ENCODE data around the gene PDK4.

PDK4 gene

DNA sequence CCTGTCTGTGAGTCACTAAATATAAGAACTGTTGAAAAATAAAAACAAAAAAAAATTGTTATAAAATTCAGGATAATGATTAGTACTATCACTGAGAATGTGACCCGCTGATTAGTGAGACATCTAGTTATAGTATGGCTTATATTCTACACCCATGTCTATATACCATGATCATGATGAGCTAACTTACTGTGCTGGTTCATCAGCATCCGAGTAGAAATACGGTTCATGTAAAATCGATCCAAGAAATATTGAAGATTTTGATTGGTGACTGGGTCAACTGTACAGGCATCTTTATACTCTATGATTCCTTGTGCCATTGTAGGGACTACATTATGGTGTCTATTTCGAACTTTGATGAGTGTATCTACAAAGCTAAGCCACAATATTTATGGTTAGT, 3.7 kb downstream of the PDK4 start:
- H3K36me3 Mint-ChIP-seq (ENCODE audit: low read depth) = no peaks in the 10 kb centered on the region
- H3K9me3 Mint-ChIP-seq = no peaks in the 10 kb centered on the region
- no peak overlapping the region for H3K27ac Mint-ChIP-seq
- peaks cover 23% of the 10 kb centered on the region for H3K27me3 Mint-ChIP-seq (ENCODE audit: low read depth)
- H3K4me3 Mint-ChIP-seq = no peak overlapping the region
- H3K4me1 Mint-ChIP-seq (ENCODE audit: low read depth) = peaks cover 2% of the 10 kb centered on the region

DNA sequence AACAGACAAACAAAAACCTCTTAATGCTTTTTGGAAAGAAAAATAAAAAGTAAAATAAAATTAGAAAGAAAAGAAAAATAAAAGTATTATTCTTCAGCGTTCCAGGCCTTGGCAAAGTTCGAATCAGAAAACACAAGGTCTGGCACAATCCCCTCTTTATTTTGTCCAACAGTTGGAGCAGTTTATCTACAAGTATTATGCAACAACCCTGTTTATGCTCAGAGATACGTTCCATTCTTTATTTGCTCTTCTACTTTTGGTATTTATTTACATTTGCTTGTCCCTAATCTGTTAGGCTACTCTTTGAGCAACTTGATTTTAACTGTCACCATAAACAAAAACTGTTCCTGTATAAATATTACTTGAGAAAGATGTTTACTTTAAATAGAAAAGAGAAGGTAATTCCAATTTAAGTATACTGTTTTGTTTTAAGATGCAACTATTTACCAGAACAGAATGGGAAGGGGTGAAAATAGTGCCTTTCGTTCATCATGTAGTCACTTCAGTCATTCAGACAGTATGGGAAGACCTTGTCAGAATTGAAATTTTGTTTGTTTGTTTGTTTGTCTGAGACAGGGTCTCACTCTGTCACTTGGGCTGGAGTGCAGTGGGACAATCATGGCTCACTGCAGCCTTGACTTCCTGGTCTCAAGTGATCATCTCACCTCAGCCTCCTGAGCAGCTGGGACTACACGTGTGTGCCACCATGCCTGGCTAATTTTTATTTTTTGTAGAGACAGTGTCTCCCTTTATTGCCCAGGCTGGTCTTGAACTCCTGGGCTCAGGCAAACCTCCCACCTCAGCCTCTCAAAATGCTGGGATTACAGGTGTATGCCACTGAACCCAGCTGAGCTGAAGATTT, 5.7 kb downstream of the PDK4 start:
- Mint-ChIP-seq H3K36me3 (ENCODE audit: low read depth) (no peaks in the 10 kb centered on the region), H3K4me1 (ENCODE audit: low read depth) (peaks cover under 1% of the 10 kb centered on the region), H3K27me3 (ENCODE audit: low read depth) (peaks cover 5% of the 10 kb centered on the region), H3K9me3 (no peaks in the 10 kb centered on the region), H3K4me3 (no peak overlapping the region), H3K27ac (no peak overlapping the region)

DNA sequence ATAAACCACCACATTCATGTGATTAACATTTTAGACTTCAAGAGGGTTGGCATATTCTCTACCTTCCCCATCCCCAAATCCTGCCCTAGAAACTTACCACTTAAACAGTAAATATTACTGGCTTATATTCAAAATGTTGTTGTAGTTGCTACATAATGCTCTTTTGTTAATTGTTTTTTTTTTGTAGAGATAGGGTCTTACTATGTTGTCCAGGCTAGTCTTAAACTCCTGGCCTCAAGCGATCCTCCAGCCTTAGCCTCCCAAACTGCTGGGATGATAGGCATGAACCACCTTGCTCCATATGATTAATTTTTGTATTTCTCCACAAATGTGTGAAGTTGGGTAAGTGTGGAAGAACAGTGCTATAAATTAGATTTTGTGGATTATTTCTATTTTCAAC, 6.5 kb downstream of the PDK4 start:
- Mint-ChIP-seq H3K27ac (no peak overlapping the region), H3K9me3 (no peaks in the 10 kb centered on the region), H3K4me3 (no peak overlapping the region), H3K27me3 (ENCODE audit: low read depth) (no peaks in the 10 kb centered on the region), H3K36me3 (ENCODE audit: low read depth) (no peaks in the 10 kb centered on the region), H3K4me1 (ENCODE audit: low read depth) (no peaks in the 10 kb centered on the region)

DNA sequence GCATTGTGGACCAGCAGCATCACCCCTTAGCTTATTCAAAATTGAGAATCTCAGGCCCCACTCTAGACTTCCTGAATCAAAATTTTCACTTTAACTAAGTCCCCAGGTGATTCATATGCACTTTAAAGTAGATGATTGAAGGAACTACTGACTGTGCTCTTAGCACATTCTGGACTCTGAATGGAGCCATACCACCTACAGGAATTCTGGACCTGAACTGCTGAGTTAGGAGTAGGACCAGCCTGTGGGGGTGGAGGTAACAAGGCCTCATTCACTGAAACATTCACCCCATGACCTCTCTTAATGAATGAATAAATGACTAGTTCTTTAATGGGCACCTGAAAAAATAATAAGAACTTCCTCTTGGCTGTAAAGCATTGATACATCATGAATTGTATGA, 7.3 kb downstream of the PDK4 start:
- Mint-ChIP-seq H3K4me3 (no peak overlapping the region), H3K9me3 (no peaks in the 10 kb centered on the region), H3K36me3 (ENCODE audit: low read depth) (no peaks in the 10 kb centered on the region), H3K4me1 (ENCODE audit: low read depth) (no peaks in the 10 kb centered on the region), H3K27me3 (ENCODE audit: low read depth) (no peaks in the 10 kb centered on the region), H3K27ac (no peak overlapping the region)

DNA sequence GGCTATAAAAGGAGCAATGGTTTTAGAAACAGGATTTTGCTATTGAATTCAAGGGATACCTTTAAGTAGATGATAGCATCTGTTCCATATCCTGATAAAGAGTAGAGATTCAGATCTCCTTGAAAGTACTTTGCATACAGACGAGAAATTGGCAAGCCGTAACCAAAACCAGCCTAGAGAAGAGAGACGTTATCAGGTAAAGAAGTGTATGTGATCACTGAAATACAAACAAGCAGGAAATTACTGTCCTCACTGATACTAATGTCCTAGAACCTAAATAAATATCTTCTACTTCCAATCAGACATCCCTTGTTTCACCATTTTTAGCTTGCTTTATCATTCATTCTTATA, 9.4 kb downstream of the PDK4 start:
- Mint-ChIP-seq H3K27ac (no peak overlapping the region), H3K27me3 (ENCODE audit: low read depth) (no peaks in the 10 kb centered on the region), H3K36me3 (ENCODE audit: low read depth) (no peaks in the 10 kb centered on the region), H3K4me3 (no peak overlapping the region), H3K4me1 (ENCODE audit: low read depth) (no peaks in the 10 kb centered on the region), H3K9me3 (no peaks in the 10 kb centered on the region)

DNA sequence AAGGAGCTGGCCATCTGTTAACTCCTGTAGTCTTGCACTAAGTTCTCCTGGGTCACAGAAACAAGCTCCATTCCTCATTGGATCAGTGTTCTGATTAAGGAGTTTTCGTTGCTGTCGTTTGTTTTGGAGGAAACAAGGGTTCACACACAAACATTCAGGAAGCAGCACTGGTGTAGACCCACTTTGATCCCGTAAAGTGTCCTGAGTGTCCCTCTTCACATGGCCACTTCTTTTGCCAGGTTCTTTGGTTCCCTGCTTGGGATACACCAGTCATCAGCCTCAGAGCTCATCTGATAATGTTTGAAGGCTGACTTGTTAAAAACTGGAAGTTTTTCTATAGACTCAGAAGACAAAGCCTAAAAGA, 10.9 kb downstream of the PDK4 start:
- no peaks in the 10 kb centered on the region for H3K27me3 Mint-ChIP-seq (ENCODE audit: low read depth)
- H3K9me3 Mint-ChIP-seq = no peaks in the 10 kb centered on the region
- H3K4me3 Mint-ChIP-seq = no peak overlapping the region
- no peaks in the 10 kb centered on the region for H3K36me3 Mint-ChIP-seq (ENCODE audit: low read depth)
- H3K4me1 Mint-ChIP-seq (ENCODE audit: low read depth) = no peaks in the 10 kb centered on the region
- no peak overlapping the region for H3K27ac Mint-ChIP-seq

DNA sequence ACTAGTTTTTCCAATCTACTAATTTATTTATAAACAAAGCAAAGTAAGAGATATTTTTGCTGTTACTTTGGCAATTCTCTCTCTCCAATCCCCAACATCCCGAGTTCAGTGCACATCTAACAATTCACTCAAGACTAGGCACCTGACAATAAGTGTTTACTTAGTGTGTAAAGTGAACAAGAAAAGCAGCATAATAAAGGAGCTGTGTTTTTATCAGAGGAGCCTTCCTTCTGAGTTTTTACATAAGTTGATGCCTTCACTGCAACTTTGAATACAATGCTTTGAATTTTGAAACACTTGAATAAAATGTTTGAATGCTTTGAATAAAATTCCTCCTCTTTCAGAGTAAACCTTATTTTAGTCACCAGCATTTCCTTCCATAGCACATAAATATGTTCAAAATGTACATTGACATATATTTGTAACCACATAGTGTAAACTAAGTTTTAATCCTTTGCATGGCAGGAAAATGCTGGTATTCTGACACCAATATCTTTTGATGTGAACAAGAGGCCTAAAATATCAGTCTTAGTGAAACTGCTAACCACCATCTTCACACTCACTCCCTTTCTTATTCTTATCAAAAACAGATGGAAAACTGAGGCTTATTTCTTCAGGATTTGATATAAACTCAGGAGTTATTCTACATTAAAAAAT, 11.4 kb downstream of the PDK4 start:
- Mint-ChIP-seq H3K27ac (no peak overlapping the region), H3K27me3 (ENCODE audit: low read depth) (no peaks in the 10 kb centered on the region), H3K9me3 (no peaks in the 10 kb centered on the region), H3K4me1 (ENCODE audit: low read depth) (no peaks in the 10 kb centered on the region), H3K4me3 (no peak overlapping the region), H3K36me3 (ENCODE audit: low read depth) (no peaks in the 10 kb centered on the region)

DNA sequence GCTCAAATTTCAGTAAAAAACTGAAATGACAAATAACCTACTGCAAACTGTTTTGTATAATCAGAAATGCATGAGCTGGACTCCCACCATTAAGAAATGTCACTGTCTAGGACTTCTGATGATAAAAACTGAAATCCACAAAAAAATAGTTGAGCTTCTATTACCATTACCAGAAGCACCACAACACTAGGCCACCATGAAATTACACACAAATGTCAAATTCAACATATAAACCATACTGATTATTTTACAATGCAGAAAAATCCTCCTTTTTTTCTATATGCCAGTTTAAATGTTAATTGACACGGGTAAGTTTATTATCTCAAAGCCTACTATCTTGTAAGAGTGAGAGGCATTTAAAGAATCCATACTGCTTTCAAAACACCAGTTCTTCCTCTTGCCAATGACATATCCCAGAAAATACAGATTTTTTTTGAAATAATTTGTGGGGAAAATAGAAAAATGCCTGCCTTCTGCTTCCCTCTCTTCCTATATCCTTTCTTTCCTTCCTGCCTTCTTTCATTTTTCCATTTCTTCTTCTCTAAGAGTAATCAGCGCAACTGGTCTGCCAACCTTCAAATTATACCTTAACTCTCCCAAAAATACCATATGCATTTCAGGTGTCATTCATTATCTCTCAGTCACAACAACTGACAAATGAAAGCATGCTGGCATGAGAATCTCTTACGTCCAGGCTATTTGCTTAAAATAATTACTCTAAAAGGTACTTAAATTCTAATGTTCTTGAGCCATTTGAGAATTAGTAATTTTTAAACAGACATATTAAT, 12.3 kb downstream of the PDK4 start:
- no peaks in the 10 kb centered on the region for H3K27me3 Mint-ChIP-seq (ENCODE audit: low read depth)
- no peak overlapping the region for H3K4me3 Mint-ChIP-seq
- H3K27ac Mint-ChIP-seq = no peak overlapping the region

DNA sequence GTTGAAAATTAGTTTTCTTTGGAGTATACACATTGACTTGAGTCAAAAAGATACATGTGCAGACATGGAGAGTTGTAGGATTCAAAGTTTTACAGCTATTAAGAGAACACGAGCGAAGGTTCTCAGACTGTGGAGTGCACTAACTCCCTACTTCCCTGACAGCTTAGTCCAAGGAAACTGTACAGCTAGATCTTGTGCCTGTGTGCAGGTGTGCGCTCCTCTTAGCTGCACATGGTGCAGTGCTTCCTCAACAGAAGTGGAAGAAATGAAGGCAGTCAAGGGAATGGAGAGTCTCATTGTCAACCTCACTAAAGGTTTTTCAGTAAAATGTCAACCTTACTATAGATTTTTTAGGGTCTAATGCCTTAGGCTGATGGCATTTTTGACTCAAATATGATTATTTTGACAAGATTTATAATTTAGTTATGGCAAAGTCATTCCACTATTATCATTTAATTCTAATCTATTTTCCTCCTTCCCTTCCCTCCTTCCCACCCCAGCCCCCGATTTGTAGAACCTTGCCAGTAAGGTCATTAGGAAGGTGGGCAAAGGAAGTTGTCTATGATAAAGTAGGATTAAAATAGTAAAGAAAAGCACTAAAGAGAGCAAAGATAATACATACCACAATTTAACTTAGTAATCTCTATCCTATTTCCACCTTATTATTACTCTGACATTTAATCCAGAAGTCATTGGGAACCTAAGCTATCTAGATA, 13.6 kb downstream of the PDK4 start:
- Mint-ChIP-seq H3K27ac (no peak overlapping the region), H3K9me3 (no peaks in the 10 kb centered on the region), H3K4me1 (ENCODE audit: low read depth) (no peaks in the 10 kb centered on the region), H3K4me3 (no peak overlapping the region), H3K36me3 (ENCODE audit: low read depth) (no peaks in the 10 kb centered on the region), H3K27me3 (ENCODE audit: low read depth) (no peaks in the 10 kb centered on the region)

More for the DNA sequence above, 12.3 kb downstream of the PDK4 start:
- Mint-ChIP-seq H3K9me3 (no peaks in the 10 kb centered on the region), H3K36me3 (ENCODE audit: low read depth) (no peaks in the 10 kb centered on the region), H3K4me1 (ENCODE audit: low read depth) (no peaks in the 10 kb centered on the region)

DNA sequence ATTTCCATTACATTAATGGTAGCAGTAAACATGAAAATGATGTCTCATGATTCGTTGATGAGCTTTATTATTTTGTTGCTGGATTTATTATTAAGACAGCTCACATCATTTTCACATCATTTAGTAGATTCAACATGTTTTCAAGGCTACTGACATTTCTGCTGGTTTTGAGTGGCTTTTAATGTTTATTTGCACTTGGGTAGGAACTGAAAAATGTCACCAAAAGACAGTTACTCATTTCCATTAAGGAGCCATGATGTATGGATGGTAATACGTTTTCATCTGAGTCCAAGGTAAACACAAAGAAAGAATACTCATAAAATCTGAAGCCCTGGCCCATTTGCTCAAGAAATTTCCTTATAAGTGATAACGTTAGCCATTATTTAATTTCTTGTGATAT, 14.8 kb downstream of the PDK4 start:
- no peaks in the 10 kb centered on the region for H3K27me3 Mint-ChIP-seq (ENCODE audit: low read depth)
- no peaks in the 10 kb centered on the region for H3K9me3 Mint-ChIP-seq
- H3K36me3 Mint-ChIP-seq (ENCODE audit: low read depth) = no peaks in the 10 kb centered on the region
- no peak overlapping the region for H3K27ac Mint-ChIP-seq
- no peak overlapping the region for H3K4me3 Mint-ChIP-seq
- no peaks in the 10 kb centered on the region for H3K4me1 Mint-ChIP-seq (ENCODE audit: low read depth)

DNA sequence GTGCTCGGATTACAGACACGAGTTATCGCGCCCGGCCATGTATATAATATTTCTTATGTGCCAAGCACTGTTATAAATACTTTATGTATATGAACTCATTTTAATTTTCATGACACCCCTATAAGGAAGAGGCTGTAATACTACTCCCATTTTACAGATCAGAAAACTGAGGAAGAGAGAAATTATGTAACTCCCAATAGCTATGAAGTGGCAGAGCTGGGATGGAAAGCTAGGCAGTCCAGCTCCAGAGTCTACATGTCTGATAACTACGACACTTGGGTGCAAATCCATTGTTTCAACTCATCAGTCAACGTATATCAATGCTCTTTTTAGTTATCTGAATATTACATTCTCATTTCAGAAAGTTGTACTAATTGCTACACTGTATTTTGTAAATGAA, 17.0 kb downstream of the PDK4 start:
- Mint-ChIP-seq H3K27ac (no peak overlapping the region), H3K36me3 (ENCODE audit: low read depth) (no peaks in the 10 kb centered on the region), H3K4me3 (no peak overlapping the region), H3K9me3 (no peaks in the 10 kb centered on the region), H3K4me1 (ENCODE audit: low read depth) (no peaks in the 10 kb centered on the region), H3K27me3 (ENCODE audit: low read depth) (no peaks in the 10 kb centered on the region)

DNA sequence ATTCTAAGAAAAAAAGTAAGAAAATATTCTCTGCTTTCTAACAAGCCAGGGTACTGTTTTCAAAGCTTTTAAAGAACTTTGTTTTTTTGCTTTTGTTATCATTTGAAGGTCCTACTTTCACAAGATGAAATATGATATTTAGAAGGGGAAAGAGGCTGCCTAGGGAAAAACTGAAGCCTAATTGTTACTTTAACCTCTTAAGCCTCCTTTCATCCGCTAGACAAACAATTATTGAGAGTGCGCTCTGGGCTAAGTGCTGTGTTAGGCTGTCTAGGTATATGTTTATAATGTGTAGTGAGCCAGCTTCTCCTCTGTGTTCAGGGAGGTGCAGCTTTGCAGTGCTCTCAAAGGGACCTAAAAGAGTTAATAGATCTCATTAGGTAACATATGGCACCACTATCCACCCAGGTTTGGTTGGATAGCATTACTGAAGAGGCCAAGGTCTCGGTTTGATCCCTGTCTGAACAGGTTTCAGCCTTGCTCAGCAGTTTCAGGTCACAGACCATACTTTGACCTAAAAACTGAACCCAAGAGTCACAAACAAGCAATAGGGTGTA, 17.9 kb downstream of the PDK4 start:
- H3K9me3 Mint-ChIP-seq = no peaks in the 10 kb centered on the region
- H3K36me3 Mint-ChIP-seq (ENCODE audit: low read depth) = no peaks in the 10 kb centered on the region
- H3K27me3 Mint-ChIP-seq (ENCODE audit: low read depth) = no peaks in the 10 kb centered on the region
- no peaks in the 10 kb centered on the region for H3K4me1 Mint-ChIP-seq (ENCODE audit: low read depth)
- H3K4me3 Mint-ChIP-seq = no peak overlapping the region
- no peak overlapping the region for H3K27ac Mint-ChIP-seq

DNA sequence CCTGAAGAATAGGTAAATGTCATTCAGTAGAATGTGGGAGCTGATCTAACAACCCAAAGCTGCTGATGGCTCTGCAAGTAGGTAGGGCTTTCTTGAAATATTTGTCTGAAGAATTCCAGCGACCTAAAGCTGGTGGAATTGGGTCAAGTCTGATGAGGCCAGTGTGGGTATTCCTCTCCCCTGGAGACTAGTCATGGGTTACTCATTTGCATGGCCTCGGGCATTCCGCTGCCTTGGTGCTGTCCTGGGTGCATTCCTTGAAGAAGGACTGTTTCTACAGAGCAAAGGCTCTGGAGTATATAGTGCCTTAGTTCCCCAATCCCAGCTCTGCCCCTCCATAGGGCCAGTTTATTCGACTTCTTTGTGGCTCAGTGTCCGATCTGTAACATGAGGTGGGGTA, 19.2 kb downstream of the PDK4 start:
- Mint-ChIP-seq H3K36me3 (ENCODE audit: low read depth) (no peaks in the 10 kb centered on the region), H3K4me3 (no peak overlapping the region), H3K9me3 (no peaks in the 10 kb centered on the region), H3K27me3 (ENCODE audit: low read depth) (no peaks in the 10 kb centered on the region), H3K4me1 (ENCODE audit: low read depth) (no peaks in the 10 kb centered on the region), H3K27ac (no peak overlapping the region)

DNA sequence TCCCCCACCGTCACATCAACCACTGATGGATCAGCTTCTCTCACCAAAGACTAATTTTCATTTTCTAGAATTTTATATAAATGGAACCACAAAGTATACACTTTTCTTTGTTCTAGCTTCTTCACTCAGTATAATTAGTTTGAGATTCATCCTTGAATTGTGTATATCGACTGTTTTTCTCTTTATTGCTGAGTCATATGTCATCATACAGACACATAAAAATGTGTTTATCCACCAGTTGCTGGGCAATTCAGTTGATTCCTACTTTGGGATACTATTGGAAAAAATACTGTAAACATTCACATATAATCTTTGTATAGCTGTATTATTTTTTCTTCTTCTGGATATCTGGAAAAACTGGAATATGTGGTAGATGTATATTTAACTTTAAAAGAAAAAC, 26.6 kb downstream of the PDK4 start:
- no peaks in the 10 kb centered on the region for H3K9me3 Mint-ChIP-seq
- H3K27ac Mint-ChIP-seq = no peak overlapping the region
- no peaks in the 10 kb centered on the region for H3K4me1 Mint-ChIP-seq (ENCODE audit: low read depth)
- H3K4me3 Mint-ChIP-seq = no peak overlapping the region
- H3K27me3 Mint-ChIP-seq (ENCODE audit: low read depth) = no peaks in the 10 kb centered on the region
- H3K36me3 Mint-ChIP-seq (ENCODE audit: low read depth) = no peaks in the 10 kb centered on the region
